PC-3 (cell line): ENCODE data around the gene DDOST. TPM values are rescaled to one million over a fixed set of nuclear protein-coding genes. Genes with fewer than 3 reads are reported as not detected.
A peak's percentile ranks its signal among the peaks of the same experiment; 100 is the strongest.

Experiments used
- ATAC-seq: fragments of 200-7000 bp; cut with Tn5 transposase; 2 replicates; pipeline ENCODE4 v1.9.1; 2020; ENCODE audit warnings: mild to moderate bottlenecking, moderate library complexity
- BruUV-seq: library from RNA; stranded (reverse); fragments of 400-500 nt; replicated peaks from 2 replicates; lab custom pipeline; 2021; lab: Mats Ljungman, UMichigan
- CTCF ChIA-PET: fragments of 300-600 bp; sonication (Branson Sonifier 250); formaldehyde crosslinking; loops from one replicate; lab custom pipeline; 2022; ENCODE audit warnings: antibody characterized with exemption; lab: Charles Lee
- POLR2A ChIA-PET: fragments of 300-600 bp; sonication (Branson Sonifier 250); formaldehyde crosslinking; loops from one replicate; lab custom pipeline; 2022; ENCODE audit warnings: antibody characterized with exemption; ENCODE audit not compliant: unreplicated experiment; lab: Charles Lee
- DNase-seq: peaks from one replicate; pipeline ENCODE4 v3.0.0-alpha.2; 2015
- H2AFZ ChIP-seq: fragments of 300-600 bp; sonication (generic); 2 replicates; pipeline ENCODE4 v1.6.0; 2016; ENCODE audit warnings: antibody characterized with exemption, low read length
- H3F3A ChIP-seq: fragments of 300-600 bp; sonication (generic); one replicate; pipeline ENCODE4 v1.6.0; 2017; ENCODE audit warnings: antibody characterized with exemption, low read length, control low read depth, mild to moderate bottlenecking; ENCODE audit not compliant: unreplicated experiment
- H3K27ac ChIP-seq: fragments of 300-600 bp; sonication (generic); 2 replicates; pipeline ENCODE4 v1.5.1; 2016; ENCODE audit warnings: mild to moderate bottlenecking, low read length
- H3K27me3 ChIP-seq: fragments of 300-600 bp; sonication (generic); 2 replicates; pipeline ENCODE4 v1.6.1; 2016; ENCODE audit warnings: low read length, mixed read lengths
- H3K36me3 ChIP-seq: fragments of 300-600 bp; sonication (generic); 2 replicates; pipeline ENCODE4 v1.6.1; 2016; ENCODE audit warnings: low read depth, mixed run types, low read length, mixed read lengths
- H3K4me1 ChIP-seq: fragments of 300-600 bp; sonication (generic); 2 replicates; pipeline ENCODE4 v1.5.1; 2016; ENCODE audit warnings: low read length; ENCODE audit not compliant: insufficient read depth
- H3K4me2 ChIP-seq: fragments of 300-600 bp; sonication (generic); 2 replicates; pipeline ENCODE4 v1.6.0; 2016; ENCODE audit warnings: low read length
- H3K4me3 ChIP-seq: fragments of 300-600 bp; sonication (generic); 2 replicates; pipeline ENCODE4 v1.5.1; 2016; ENCODE audit warnings: mild to moderate bottlenecking, low read length, mixed read lengths
- H3K79me2 ChIP-seq: fragments of 300-600 bp; sonication (generic); 2 replicates; pipeline ENCODE4 v1.6.1; 2017; ENCODE audit warnings: low read length, mixed read lengths
- H3K9ac ChIP-seq: fragments of 300-600 bp; sonication (generic); 2 replicates; pipeline ENCODE4 v1.6.0; 2016; ENCODE audit warnings: mild to moderate bottlenecking, low read length
- H3K9me2 ChIP-seq: fragments of 300-600 bp; sonication (generic); replicated peaks from 2 replicates; pipeline ENCODE4 v1.6.1; 2016; ENCODE audit warnings: mixed run types, low read length, mixed read lengths
- H3K9me3 ChIP-seq: fragments of 300-600 bp; sonication (generic); 2 replicates; pipeline ENCODE4 v1.6.1; 2016; ENCODE audit warnings: low read length, mixed read lengths
- H4K20me1 ChIP-seq: fragments of 300-600 bp; sonication (generic); 2 replicates; pipeline ENCODE4 v1.6.1; 2016; ENCODE audit warnings: low read length, mixed read lengths
- CTCF ChIP-seq: fragments of 300-600 bp; sonication (generic); conservative IDR thresholded peaks from 2 replicates; pipeline ENCODE4 v1.5.1; 2017; ENCODE audit warnings: antibody characterized with exemption, low read depth, mild to moderate bottlenecking, low read length
- EZH2 ChIP-seq: fragments of 300-600 bp; sonication (generic); IDR thresholded peaks from one replicate; pipeline ENCODE4 v1.6.1; 2017; ENCODE audit warnings: antibody characterized with exemption, mild to moderate bottlenecking, low read length; ENCODE audit not compliant: unreplicated experiment
- EZH2phosphoT487 ChIP-seq: fragments of 300-600 bp; sonication (generic); IDR thresholded peaks from 2 replicates; pipeline ENCODE4 v1.6.1; 2018; ENCODE audit warnings: mild to moderate bottlenecking, antibody characterized with exemption, low read length, borderline replicate concordance
- intact Hi-C: fragments of 100-400 bp; cut with micrococcal nuclease; formaldehyde crosslinking; loops from 2 replicates; pipeline ENCODE4 v1.9.0; 2023
- total RNA-seq: library from RNA; depleted of rRNA; stranded (reverse); fragments of >200 nt; gene quantifications from 2 replicates; pipeline ENCODE4 v1.2.3, GENCODE V29; 2014

Gene DDOST
- total RNA-seq, 1 experiment from 2014 or later: 357 TPM

DNA sequence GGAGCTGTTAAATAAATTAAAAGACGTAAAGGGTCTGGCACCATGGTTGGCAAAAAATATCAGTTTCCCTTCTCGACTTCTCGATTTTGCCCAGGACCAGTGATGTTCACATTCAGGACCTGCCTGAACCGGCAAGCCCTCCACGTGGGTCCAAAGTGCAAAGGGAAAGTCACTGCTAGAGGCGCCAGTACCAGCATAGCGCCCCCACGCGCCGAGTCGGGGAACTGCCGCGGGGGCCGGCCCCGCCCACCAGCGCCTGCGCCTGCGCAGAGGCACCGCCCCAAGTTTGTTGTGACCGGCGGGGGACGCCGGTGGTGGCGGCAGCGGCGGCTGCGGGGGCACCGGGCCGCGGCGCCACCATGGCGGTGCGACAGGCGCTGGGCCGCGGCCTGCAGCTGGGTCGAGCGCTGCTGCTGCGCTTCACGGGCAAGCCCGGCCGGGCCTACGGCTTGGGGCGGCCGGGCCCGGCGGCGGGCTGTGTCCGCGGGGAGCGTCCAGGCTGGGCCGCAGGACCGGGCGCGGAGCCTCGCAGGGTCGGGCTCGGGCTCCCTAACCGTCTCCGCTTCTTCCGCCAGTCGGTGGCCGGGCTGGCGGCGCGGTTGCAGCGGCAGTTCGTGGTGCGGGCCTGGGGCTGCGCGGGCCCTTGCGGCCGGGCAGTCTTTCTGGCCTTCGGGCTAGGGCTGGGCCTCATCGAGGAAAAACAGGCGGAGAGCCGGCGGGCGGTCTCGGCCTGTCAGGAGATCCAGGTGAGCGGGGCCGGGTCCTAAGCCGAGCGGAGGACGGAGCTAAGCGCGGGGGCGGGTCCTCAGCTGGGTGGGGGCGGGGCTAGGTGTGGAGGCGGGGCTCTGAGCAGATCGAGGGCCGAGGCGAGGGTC, 27.7 kb downstream of the DDOST start, which contains the start of gene PINK1:
PINK1 (plus strand) TSS at position 269 of the 875 bp plus-strand sequence; CDS start at position 360, 91 bp downstream.
- CTCF ChIA-PET: interaction anchor here (0.5 to 1.8 kb wide), 10 partner anchors 19 to 396 kb away, joined by 3 to 22 read pairs (median 4); partner anchors contain the start of gene MUL1

DNA sequence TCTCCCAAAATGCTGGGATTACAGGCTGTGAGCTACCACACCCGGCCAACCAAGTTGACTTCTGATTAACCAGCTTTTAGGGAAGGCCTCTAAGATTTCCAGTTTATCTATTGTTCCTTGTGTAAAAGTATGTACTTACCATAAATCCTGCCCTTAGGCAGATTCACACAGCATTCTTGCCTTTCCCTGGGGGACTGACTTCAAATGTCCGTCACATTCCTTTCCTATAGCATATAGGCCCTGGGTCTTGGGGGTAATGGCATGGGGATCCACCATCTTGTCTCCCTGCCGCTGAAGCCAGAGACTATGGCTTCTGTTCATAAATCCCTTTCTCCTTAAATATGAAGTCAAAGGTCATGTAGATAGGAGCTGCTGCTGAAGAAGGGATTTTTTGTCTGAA, 28.8 kb downstream of the DDOST start:
- H4K20me1 ChIP-seq: no peaks in the 10 kb centered on the region
- POLR2A ChIA-PET: no interaction called here
- H3K27me3 ChIP-seq: no peaks in the 10 kb centered on the region
- H3K9me3 ChIP-seq: no peaks in the 10 kb centered on the region
- no peak overlapping the region for H3K27ac ChIP-seq
- CTCF ChIA-PET: no interaction called here
- no peaks in the 10 kb centered on the region for H3F3A ChIP-seq
- DNase-seq (no peak), ATAC-seq (no peak)
- no peak for TF ChIP-seq CTCF
- no peak for TF ChIP-seq EZH2
- TF ChIP-seq EZH2phosphoT487: no peak
- no TSS peak for BruUV-seq
- no peak overlapping the region for H2AFZ ChIP-seq
- no peaks in the 10 kb centered on the region for H3K36me3 ChIP-seq
- H3K4me3 ChIP-seq: no peak overlapping the region
- H3K4me1 ChIP-seq: peaks cover 18% of the 10 kb centered on the region
- peaks cover 13% of the 10 kb centered on the region for H3K79me2 ChIP-seq
- no peaks in the 10 kb centered on the region for H3K9me2 ChIP-seq
- no peak overlapping the region for H3K4me2 ChIP-seq
- intact Hi-C loops: loop anchor here (2.0 kb wide), 1 partner anchor 110 kb away; no protein-coding TSS in a partner anchor
- no peak overlapping the region for H3K9ac ChIP-seq

More for the DNA sequence above, 27.7 kb downstream of the DDOST start, which contains the start of gene PINK1:
- H3K9me2 ChIP-seq: no peaks in the 10 kb centered on the region
- DNase-seq: peak; percentile 81
- peak within 1 kb of the TSS; percentile 62 for H3K27ac ChIP-seq
- intact Hi-C loops: loop anchor here (1.0 to 2.0 kb wide), 3 partner anchors 21 to 111 kb away; no protein-coding TSS in a partner anchor
- no peaks in the 10 kb centered on the region for H3K27me3 ChIP-seq
- peaks cover 18% of the 10 kb centered on the region for H3K4me1 ChIP-seq
- H4K20me1 ChIP-seq: no peaks in the 10 kb centered on the region
- H3K9me3 ChIP-seq: no peaks in the 10 kb centered on the region
- BruUV-seq: no TSS peak
- peak within 1 kb of the TSS; percentile 74 for H3K4me3 ChIP-seq
- no peaks in the 10 kb centered on the region for H3F3A ChIP-seq
- ATAC-seq: peak; percentile 89
- peaks cover 13% of the 10 kb centered on the region for H3K79me2 ChIP-seq
- peak within 1 kb of the TSS; percentile 94 for H3K4me2 ChIP-seq
- POLR2A ChIA-PET: interaction anchor here (0.6 to 0.9 kb wide), 5 partner anchors 28 to 950 kb away, joined by 3 to 19 read pairs (median 4); partner anchors contain the start of gene DDOST
- TF ChIP-seq CTCF (peak; percentile 94), EZH2 (no peak)
- H2AFZ ChIP-seq: peak within 1 kb of the TSS; percentile 86
- no peaks in the 10 kb centered on the region for H3K36me3 ChIP-seq
- H3K9ac ChIP-seq: peak within 1 kb of the TSS; percentile 79

DNA sequence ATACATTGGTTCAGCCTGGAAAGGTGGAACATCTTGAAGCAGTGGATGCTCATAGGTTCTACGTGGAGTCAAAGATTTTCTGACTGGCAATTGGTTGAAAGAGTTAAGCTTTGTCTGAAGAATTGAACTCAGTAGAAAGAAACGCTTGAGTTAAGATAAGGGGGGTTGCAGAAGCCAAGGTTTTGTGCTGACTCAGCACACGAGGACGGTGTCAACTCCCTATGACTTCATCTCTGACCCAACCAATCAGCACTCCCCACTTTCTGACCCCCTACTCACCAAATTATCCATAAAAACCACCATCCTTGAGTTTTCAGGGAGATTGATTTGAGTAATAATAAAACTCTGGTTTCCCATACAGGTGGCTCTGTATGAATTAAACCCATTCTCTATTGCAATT, 30.4 kb downstream of the DDOST start:
- intact Hi-C loops: no loop called here
- H3K4me1 ChIP-seq: peaks cover 18% of the 10 kb centered on the region
- no peaks in the 10 kb centered on the region for H3K9me3 ChIP-seq
- no peak for DNase-seq
- no peak overlapping the region for H3K9ac ChIP-seq
- no peaks in the 10 kb centered on the region for H3K36me3 ChIP-seq
- no peak overlapping the region for H2AFZ ChIP-seq
- no peaks in the 10 kb centered on the region for H4K20me1 ChIP-seq
- ATAC-seq: no peak
- peaks cover 13% of the 10 kb centered on the region for H3K79me2 ChIP-seq
- no TSS peak for BruUV-seq
- CTCF ChIA-PET: no interaction called here
- H3K27ac ChIP-seq: no peak overlapping the region
- no peak overlapping the region for H3K4me3 ChIP-seq
- no peak overlapping the region for H3K4me2 ChIP-seq
- POLR2A ChIA-PET: no interaction called here
- H3K27me3 ChIP-seq: no peaks in the 10 kb centered on the region
- H3K9me2 ChIP-seq: no peaks in the 10 kb centered on the region
- H3F3A ChIP-seq: no peaks in the 10 kb centered on the region
- TF ChIP-seq EZH2 (no peak), EZH2phosphoT487 (no peak), CTCF (no peak)
